GM23338 (cell line): Measurements from ENCODE around the gene UBE2F.

Experiments
- CREB1 ChIP-seq: fragments of 250-450 bp; sonication (Bioruptor Pico); IDR thresholded peaks from 2 replicates; pipeline ENCODE4 v1.5.0; 2020; ENCODE audit warnings: low read depth, mild to moderate bottlenecking, moderate library complexity
- EZH2 ChIP-seq: fragments of 200-600 bp; sonication (generic); IDR thresholded peaks from one replicate; pipeline ENCODE4 v1.8.0; 2017; ENCODE audit warnings: antibody characterized with exemption, mild to moderate bottlenecking, low read depth; ENCODE audit not compliant: unreplicated experiment
- EZH2phosphoT487 ChIP-seq: fragments of 200-600 bp; sonication (generic); IDR thresholded peaks from one replicate; pipeline ENCODE4 v1.8.1; 2018; ENCODE audit warnings: antibody characterized with exemption; ENCODE audit not compliant: unreplicated experiment
- NANOG ChIP-seq: IDR thresholded peaks from 2 replicates; pipeline ENCODE4 v1.6.1; 2016; ENCODE audit warnings: antibody characterized with exemption, borderline replicate concordance
- POLR2AphosphoS5 ChIP-seq: IDR thresholded peaks from 2 replicates; pipeline ENCODE4 v1.6.1; 2016; ENCODE audit warnings: antibody characterized with exemption, low read depth
- STAT1 ChIP-seq: IDR thresholded peaks from one replicate; pipeline ENCODE4 v1.6.1; 2016; ENCODE audit warnings: antibody characterized with exemption; ENCODE audit not compliant: unreplicated experiment
- TF ChIP-seq, protein P1 (sequence below), 2 experiments: fragments of 200-600 bp in 1 of 2; sonication (generic) in 1 of 2; conservative IDR thresholded peaks; 2 replicates each; pipeline versions ENCODE4 v1.5.1 to v1.6.1; 2016 to 2017; ENCODE audit warnings: antibody characterized with exemption in 2 of 2, low read depth in 2 of 2, mild to moderate bottlenecking in 2 of 2, moderate library complexity in 1 of 2
- TF ChIP-seq, protein P2 (sequence below): fragments of 250-450 bp; sonication (Bioruptor Pico); IDR thresholded peaks from 2 replicates; pipeline ENCODE4 v1.5.0; 2020; ENCODE audit warnings: mild to moderate bottlenecking, moderate library complexity
- TF ChIP-seq, protein P3 (sequence below): IDR thresholded peaks from one replicate; pipeline ENCODE4 v1.6.1; 2018; ENCODE audit warnings: antibody characterized with exemption; ENCODE audit not compliant: unreplicated experiment
- TF ChIP-seq, protein P4 (sequence below): IDR thresholded peaks from 2 replicates; pipeline ENCODE4 v1.6.1; 2016; ENCODE audit warnings: antibody characterized with exemption

DNA sequence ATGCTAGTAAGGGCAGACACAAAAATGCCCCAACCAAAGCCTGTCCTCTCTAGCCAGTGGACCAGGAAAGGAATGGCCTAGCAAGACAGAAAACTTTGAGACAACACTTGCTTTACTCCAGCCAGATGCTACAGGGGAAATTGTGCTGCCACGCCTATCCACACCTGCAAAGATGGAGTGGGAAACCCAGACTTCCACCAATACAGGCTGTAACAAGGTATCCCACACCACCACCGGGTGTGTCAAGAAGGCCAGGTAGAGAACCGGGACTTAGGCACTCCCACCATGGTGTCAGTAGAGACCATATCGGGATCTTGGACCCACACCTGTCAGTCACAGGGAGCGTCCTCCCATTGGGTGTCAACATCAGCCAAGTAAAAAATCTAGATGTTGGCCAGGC is 117.1 kb downstream of the UBE2F start:
- TF ChIP-seq, protein P1, sequence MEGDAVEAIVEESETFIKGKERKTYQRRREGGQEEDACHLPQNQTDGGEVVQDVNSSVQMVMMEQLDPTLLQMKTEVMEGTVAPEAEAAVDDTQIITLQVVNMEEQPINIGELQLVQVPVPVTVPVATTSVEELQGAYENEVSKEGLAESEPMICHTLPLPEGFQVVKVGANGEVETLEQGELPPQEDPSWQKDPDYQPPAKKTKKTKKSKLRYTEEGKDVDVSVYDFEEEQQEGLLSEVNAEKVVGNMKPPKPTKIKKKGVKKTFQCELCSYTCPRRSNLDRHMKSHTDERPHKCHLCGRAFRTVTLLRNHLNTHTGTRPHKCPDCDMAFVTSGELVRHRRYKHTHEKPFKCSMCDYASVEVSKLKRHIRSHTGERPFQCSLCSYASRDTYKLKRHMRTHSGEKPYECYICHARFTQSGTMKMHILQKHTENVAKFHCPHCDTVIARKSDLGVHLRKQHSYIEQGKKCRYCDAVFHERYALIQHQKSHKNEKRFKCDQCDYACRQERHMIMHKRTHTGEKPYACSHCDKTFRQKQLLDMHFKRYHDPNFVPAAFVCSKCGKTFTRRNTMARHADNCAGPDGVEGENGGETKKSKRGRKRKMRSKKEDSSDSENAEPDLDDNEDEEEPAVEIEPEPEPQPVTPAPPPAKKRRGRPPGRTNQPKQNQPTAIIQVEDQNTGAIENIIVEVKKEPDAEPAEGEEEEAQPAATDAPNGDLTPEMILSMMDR (conservative IDR thresholded peaks at IDR 0.05; ENCODE audit: low read depth in 2 of 2), result no peak
- TF ChIP-seq POLR2AphosphoS5 (no peak), EZH2 (no peak), EZH2phosphoT487 (no peak), CREB1 (CRISPR knock-in tag) (no peak), NANOG (no peak), STAT1 (no peak)
- TF ChIP-seq, protein P2, sequence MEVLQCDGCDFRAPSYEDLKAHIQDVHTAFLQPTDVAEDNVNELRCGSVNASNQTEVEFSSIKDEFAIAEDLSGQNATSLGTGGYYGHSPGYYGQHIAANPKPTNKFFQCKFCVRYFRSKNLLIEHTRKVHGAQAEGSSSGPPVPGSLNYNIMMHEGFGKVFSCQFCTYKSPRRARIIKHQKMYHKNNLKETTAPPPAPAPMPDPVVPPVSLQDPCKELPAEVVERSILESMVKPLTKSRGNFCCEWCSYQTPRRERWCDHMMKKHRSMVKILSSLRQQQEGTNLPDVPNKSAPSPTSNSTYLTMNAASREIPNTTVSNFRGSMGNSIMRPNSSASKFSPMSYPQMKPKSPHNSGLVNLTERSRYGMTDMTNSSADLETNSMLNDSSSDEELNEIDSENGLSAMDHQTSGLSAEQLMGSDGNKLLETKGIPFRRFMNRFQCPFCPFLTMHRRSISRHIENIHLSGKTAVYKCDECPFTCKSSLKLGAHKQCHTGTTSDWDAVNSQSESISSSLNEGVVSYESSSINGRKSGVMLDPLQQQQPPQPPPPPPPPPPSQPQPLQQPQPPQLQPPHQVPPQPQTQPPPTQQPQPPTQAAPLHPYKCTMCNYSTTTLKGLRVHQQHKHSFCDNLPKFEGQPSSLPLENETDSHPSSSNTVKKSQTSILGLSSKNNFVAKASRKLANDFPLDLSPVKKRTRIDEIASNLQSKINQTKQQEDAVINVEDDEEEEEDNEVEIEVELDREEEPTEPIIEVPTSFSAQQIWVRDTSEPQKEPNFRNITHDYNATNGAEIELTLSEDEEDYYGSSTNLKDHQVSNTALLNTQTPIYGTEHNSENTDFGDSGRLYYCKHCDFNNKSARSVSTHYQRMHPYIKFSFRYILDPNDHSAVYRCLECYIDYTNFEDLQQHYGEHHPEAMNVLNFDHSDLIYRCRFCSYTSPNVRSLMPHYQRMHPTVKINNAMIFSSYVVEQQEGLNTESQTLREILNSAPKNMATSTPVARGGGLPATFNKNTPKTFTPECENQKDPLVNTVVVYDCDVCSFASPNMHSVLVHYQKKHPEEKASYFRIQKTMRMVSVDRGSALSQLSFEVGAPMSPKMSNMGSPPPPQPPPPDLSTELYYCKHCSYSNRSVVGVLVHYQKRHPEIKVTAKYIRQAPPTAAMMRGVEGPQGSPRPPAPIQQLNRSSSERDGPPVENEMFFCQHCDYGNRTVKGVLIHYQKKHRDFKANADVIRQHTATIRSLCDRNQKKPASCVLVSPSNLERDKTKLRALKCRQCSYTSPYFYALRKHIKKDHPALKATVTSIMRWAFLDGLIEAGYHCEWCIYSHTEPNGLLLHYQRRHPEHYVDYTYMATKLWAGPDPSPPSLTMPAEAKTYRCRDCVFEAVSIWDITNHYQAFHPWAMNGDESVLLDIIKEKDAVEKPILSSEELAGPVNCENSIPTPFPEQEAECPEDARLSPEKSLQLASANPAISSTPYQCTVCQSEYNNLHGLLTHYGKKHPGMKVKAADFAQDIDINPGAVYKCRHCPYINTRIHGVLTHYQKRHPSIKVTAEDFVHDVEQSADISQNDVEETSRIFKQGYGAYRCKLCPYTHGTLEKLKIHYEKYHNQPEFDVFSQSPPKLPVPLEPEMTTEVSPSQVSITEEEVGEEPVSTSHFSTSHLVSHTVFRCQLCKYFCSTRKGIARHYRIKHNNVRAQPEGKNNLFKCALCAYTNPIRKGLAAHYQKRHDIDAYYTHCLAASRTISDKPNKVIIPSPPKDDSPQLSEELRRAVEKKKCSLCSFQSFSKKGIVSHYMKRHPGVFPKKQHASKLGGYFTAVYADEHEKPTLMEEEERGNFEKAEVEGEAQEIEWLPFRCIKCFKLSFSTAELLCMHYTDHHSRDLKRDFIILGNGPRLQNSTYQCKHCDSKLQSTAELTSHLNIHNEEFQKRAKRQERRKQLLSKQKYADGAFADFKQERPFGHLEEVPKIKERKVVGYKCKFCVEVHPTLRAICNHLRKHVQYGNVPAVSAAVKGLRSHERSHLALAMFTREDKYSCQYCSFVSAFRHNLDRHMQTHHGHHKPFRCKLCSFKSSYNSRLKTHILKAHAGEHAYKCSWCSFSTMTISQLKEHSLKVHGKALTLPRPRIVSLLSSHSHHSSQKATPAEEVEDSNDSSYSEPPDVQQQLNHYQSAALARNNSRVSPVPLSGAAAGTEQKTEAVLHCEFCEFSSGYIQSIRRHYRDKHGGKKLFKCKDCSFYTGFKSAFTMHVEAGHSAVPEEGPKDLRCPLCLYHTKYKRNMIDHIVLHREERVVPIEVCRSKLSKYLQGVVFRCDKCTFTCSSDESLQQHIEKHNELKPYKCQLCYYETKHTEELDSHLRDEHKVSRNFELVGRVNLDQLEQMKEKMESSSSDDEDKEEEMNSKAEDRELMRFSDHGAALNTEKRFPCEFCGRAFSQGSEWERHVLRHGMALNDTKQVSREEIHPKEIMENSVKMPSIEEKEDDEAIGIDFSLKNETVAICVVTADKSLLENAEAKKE (CRISPR knock-in tag), result no peak
- TF ChIP-seq, protein P3, sequence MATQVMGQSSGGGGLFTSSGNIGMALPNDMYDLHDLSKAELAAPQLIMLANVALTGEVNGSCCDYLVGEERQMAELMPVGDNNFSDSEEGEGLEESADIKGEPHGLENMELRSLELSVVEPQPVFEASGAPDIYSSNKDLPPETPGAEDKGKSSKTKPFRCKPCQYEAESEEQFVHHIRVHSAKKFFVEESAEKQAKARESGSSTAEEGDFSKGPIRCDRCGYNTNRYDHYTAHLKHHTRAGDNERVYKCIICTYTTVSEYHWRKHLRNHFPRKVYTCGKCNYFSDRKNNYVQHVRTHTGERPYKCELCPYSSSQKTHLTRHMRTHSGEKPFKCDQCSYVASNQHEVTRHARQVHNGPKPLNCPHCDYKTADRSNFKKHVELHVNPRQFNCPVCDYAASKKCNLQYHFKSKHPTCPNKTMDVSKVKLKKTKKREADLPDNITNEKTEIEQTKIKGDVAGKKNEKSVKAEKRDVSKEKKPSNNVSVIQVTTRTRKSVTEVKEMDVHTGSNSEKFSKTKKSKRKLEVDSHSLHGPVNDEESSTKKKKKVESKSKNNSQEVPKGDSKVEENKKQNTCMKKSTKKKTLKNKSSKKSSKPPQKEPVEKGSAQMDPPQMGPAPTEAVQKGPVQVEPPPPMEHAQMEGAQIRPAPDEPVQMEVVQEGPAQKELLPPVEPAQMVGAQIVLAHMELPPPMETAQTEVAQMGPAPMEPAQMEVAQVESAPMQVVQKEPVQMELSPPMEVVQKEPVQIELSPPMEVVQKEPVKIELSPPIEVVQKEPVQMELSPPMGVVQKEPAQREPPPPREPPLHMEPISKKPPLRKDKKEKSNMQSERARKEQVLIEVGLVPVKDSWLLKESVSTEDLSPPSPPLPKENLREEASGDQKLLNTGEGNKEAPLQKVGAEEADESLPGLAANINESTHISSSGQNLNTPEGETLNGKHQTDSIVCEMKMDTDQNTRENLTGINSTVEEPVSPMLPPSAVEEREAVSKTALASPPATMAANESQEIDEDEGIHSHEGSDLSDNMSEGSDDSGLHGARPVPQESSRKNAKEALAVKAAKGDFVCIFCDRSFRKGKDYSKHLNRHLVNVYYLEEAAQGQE, result no peak
- TF ChIP-seq, protein P4, sequence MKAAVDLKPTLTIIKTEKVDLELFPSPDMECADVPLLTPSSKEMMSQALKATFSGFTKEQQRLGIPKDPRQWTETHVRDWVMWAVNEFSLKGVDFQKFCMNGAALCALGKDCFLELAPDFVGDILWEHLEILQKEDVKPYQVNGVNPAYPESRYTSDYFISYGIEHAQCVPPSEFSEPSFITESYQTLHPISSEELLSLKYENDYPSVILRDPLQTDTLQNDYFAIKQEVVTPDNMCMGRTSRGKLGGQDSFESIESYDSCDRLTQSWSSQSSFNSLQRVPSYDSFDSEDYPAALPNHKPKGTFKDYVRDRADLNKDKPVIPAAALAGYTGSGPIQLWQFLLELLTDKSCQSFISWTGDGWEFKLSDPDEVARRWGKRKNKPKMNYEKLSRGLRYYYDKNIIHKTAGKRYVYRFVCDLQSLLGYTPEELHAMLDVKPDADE, result no peak
